IMR-90 (cell line): ENCODE measurements around the gene SGO2. TPM values are rescaled to one million over a fixed set of nuclear protein-coding genes. Genes with fewer than 3 reads are reported as not detected.

Experiments used
- ATAC-seq: fragments of 200-7000 bp; cut with Tn5 transposase; 2 replicates; pipeline ENCODE4 v1.9.1; 2020; ENCODE audit warnings: low read depth, mild to moderate bottlenecking, moderate library complexity
- BruUV-seq: library from RNA; stranded (reverse); fragments of 400-500 nt; replicated peaks from 2 replicates; lab custom pipeline; 2021; lab: Mats Ljungman, UMichigan
- CTCF ChIA-PET: fragments of 300-600 bp; formaldehyde crosslinking; extraction: SDS; loops from one replicate; lab custom pipeline; 2021; ENCODE audit warnings: antibody characterized with exemption; lab: Yijun Ruan, JAX
- POLR2A ChIA-PET: fragments of 300-600 bp; sonication (Branson Sonifier 250); formaldehyde crosslinking; loops from one replicate; lab custom pipeline; 2022; ENCODE audit warnings: antibody characterized with exemption; ENCODE audit not compliant: unreplicated experiment; lab: Charles Lee
- DNase-seq: peaks from one replicate; pipeline ENCODE4 v3.0.0; 2013
- H2AFZ ChIP-seq: replicated peaks from 2 replicates; pipeline ENCODE3; 2013; ENCODE audit warnings: low read length, mild to moderate bottlenecking; ENCODE audit not compliant: poor library complexity
- H2AK5ac ChIP-seq: 2 replicates; pipeline ENCODE4 v1.6.1; 2013; ENCODE audit warnings: low read depth, low read length, inconsistent platforms
- H2AK9ac ChIP-seq: replicated peaks from 2 replicates; pipeline ENCODE3; 2013; ENCODE audit warnings: mild to moderate bottlenecking, low read depth, low read length, moderate library complexity; ENCODE audit not compliant: poor library complexity
- H2BK120ac ChIP-seq: 2 replicates; pipeline ENCODE4 v1.6.1; 2013; ENCODE audit warnings: low read depth, low read length, inconsistent platforms
- H2BK15ac ChIP-seq: 3 replicates; pipeline ENCODE4 v1.6.1; 2013; ENCODE audit warnings: low read depth, low read length, inconsistent platforms
- H2BK20ac ChIP-seq: 2 replicates; pipeline ENCODE4 v1.6.1; 2013; ENCODE audit warnings: low read depth, mild to moderate bottlenecking, inconsistent platforms, low read length, moderate library complexity
- H2BK5ac ChIP-seq: 2 replicates; pipeline ENCODE4 v1.6.1; 2013; ENCODE audit warnings: mild to moderate bottlenecking, low read depth, low read length, inconsistent platforms; ENCODE audit not compliant: poor library complexity, severe bottlenecking
- H3K14ac ChIP-seq: replicated peaks from 2 replicates; pipeline ENCODE4 v1.6.1; 2013; ENCODE audit warnings: low read depth, low read length, inconsistent platforms
- H3K18ac ChIP-seq: 2 replicates; pipeline ENCODE4 v1.6.1; 2013; ENCODE audit warnings: low read depth, low read length, control low read depth
- H3K23ac ChIP-seq: 2 replicates; pipeline ENCODE4 v1.6.1; 2013; ENCODE audit warnings: low read depth, low read length, inconsistent platforms
- H3K27ac ChIP-seq: 2 replicates; pipeline ENCODE4 v1.5.1; 2013; ENCODE audit warnings: mild to moderate bottlenecking, control low read depth, low read length; ENCODE audit not compliant: insufficient read depth
- H3K27me3 ChIP-seq: 2 replicates; pipeline ENCODE4 v1.6.1; 2013; ENCODE audit warnings: low read length; ENCODE audit not compliant: control insufficient read depth, insufficient read depth
- H3K36me3 ChIP-seq: 2 replicates; pipeline ENCODE4 v1.6.1; 2013; ENCODE audit warnings: low read length, mixed read lengths; ENCODE audit not compliant: control insufficient read depth, insufficient read depth
- H3K4ac ChIP-seq: 2 replicates; pipeline ENCODE4 v1.6.1; 2013; ENCODE audit warnings: low read depth, low read length, inconsistent platforms
- H3K4me1 ChIP-seq: 2 replicates; pipeline ENCODE4 v1.6.1; 2013; ENCODE audit warnings: low read length, mixed read lengths; ENCODE audit not compliant: control insufficient read depth, insufficient read depth
- H3K4me2 ChIP-seq: 2 replicates; pipeline ENCODE4 v1.6.1; 2013; ENCODE audit warnings: low read depth, mild to moderate bottlenecking, control low read depth, low read length, moderate library complexity
- H3K4me3 ChIP-seq: 2 replicates; pipeline ENCODE4 v1.5.1; 2013; ENCODE audit warnings: low read depth, mild to moderate bottlenecking, control low read depth, low read length, moderate library complexity; ENCODE audit not compliant: insufficient read depth
- H3K56ac ChIP-seq: 2 replicates; pipeline ENCODE4 v1.6.1; 2013; ENCODE audit warnings: low read length, inconsistent platforms; ENCODE audit not compliant: insufficient read depth; ENCODE audit errors: extremely low read depth
- H3K79me1 ChIP-seq, 2 experiments: 2 replicates each; pipeline ENCODE4 v1.6.1; 2013; ENCODE audit warnings: low read length in 2 of 2, inconsistent platforms in 1 of 2, low read depth in 1 of 2
- H3K9ac ChIP-seq: 2 replicates; pipeline ENCODE4 v1.6.1; 2013; ENCODE audit warnings: low read depth, low read length, control low read depth
- H3K9me1 ChIP-seq: 2 replicates; pipeline ENCODE4 v1.6.1; 2013; ENCODE audit warnings: low read length, inconsistent platforms; ENCODE audit not compliant: insufficient read depth
- H3K9me3 ChIP-seq: 2 replicates; pipeline ENCODE4 v1.6.1; 2013; ENCODE audit warnings: low read length; ENCODE audit not compliant: control insufficient read depth, insufficient read depth
- H4K20me1 ChIP-seq: 2 replicates; pipeline ENCODE4 v1.6.1; 2013; ENCODE audit warnings: low read length, inconsistent platforms; ENCODE audit not compliant: insufficient read depth
- H4K5ac ChIP-seq: 2 replicates; pipeline ENCODE4 v1.6.1; 2013; ENCODE audit warnings: mild to moderate bottlenecking, low read depth, low read length, control low read depth
- H4K8ac ChIP-seq, 2 experiments: 2 replicates each; pipeline ENCODE4 v1.6.1; 2013; ENCODE audit warnings: low read depth in 2 of 2, low read length in 2 of 2, control low read depth in 1 of 2, inconsistent platforms in 1 of 2
- H4K91ac ChIP-seq: 2 replicates; pipeline ENCODE4 v1.6.1; 2013; ENCODE audit warnings: low read depth, low read length, inconsistent platforms; ENCODE audit not compliant: insufficient read depth
- BHLHE40 ChIP-seq: fragments of 150-350 bp; IDR thresholded peaks from 2 replicates; pipeline ENCODE4 v1.6.1; 2016; ENCODE audit warnings: mild to moderate bottlenecking, low read depth, low read length
- CEBPB ChIP-seq: IDR thresholded peaks from 2 replicates; pipeline ENCODE4 v1.6.1; 2012; ENCODE audit warnings: low read depth, low read length, improper control_type of control experiment
- CTCF ChIP-seq: conservative IDR thresholded peaks from 2 replicates; pipeline ENCODE4 v1.5.1; 2012; ENCODE audit warnings: mild to moderate bottlenecking, low read depth, low read length, improper control_type of control experiment
- ELK1 ChIP-seq: fragments of 150-350 bp; IDR thresholded peaks from 2 replicates; pipeline ENCODE4 v1.6.1; 2016; ENCODE audit warnings: low read depth, mild to moderate bottlenecking, low read length, moderate library complexity, borderline replicate concordance
- FOS ChIP-seq: fragments of 150-350 bp; IDR thresholded peaks from 2 replicates; pipeline ENCODE4 v1.6.1; 2016; ENCODE audit warnings: low read depth, low read length
- MAFK ChIP-seq: IDR thresholded peaks from 2 replicates; pipeline ENCODE4 v1.6.1; 2012; ENCODE audit warnings: low read depth, low read length, improper control_type of control experiment
- MAZ ChIP-seq: IDR thresholded peaks from 2 replicates; pipeline ENCODE4 v1.6.1; 2012; ENCODE audit warnings: low read depth, mild to moderate bottlenecking, low read length, improper control_type of control experiment, moderate library complexity, borderline replicate concordance
- MXI1 ChIP-seq: IDR thresholded peaks from 2 replicates; pipeline ENCODE4 v1.6.1; 2012; ENCODE audit warnings: low read depth, mild to moderate bottlenecking, low read length, moderate library complexity, borderline replicate concordance
- RAD21 ChIP-seq: IDR thresholded peaks from 2 replicates; pipeline ENCODE4 v1.6.1; 2012; ENCODE audit warnings: low read length, improper control_type of control experiment
- RCOR1 ChIP-seq: IDR thresholded peaks from 2 replicates; pipeline ENCODE4 v1.6.1; 2012; ENCODE audit warnings: mild to moderate bottlenecking, low read length, improper control_type of control experiment; ENCODE audit not compliant: insufficient replicate concordance
- SMC3 ChIP-seq: fragments of 150-350 bp; IDR thresholded peaks from 2 replicates; pipeline ENCODE4 v1.6.1; 2016; ENCODE audit warnings: low read depth, mild to moderate bottlenecking, antibody characterized with exemption, low read length, moderate library complexity
- WGBS, 2 experiments: methylation state at CpG; one replicate each; pipeline versions ENCODE4 v1.1.5 to v1.1.7; 2013; ENCODE audit warnings: missing lambda C conversion rate in 2 of 2; ENCODE audit not compliant: insufficient read length in 1 of 2; ENCODE audit errors: extremely low coverage in 2 of 2; 5-methylcytosine and 5-hydroxymethylcytosine counted together
- dilution Hi-C: fragments of 300-500 bp; cut with HindIII; formaldehyde crosslinking; loops from one replicate; pipeline ENCODE4 v1.14.3; 2018; ENCODE audit warnings: low sequenced_read_pairs; ENCODE audit not compliant: unreplicated experiment
- in situ Hi-C: fragments of 300-500 bp; cut with MboI; formaldehyde crosslinking; loops from 3 replicates; pipeline ENCODE4 v1.14.3; 2019; ENCODE audit warnings: low sequenced_read_pairs, inconsistent platforms, mixed read lengths
- intact Hi-C: fragments of 100-400 bp; cut with micrococcal nuclease; formaldehyde crosslinking; loops from 2 replicates; pipeline ENCODE4 v1.10.0; 2022
- polyA plus RNA-seq, 3 experiments: library from polyadenylated mRNA; depleted of rRNA; stranded (reverse); fragments of >200 nt; gene quantifications; 2 replicates each; pipeline ENCODE4 v1.2.3, GENCODE V29; 2012; ENCODE audit warnings: low replicate concordance in 1 of 3
- total RNA-seq: library from RNA; depleted of rRNA; stranded (reverse); fragments of >200 nt; gene quantifications from 2 replicates; pipeline ENCODE4 v1.2.3, GENCODE V29; 2012

Gene SGO2
- total and polyA plus RNA-seq, 2 of the 4 experiments (the other 2 are of a cell fraction): 5.4 to 6.3 TPM

- no peak for TF ChIP-seq MXI1
- TF ChIP-seq MAZ: no peak
- no peak for TF ChIP-seq CEBPB
- no peak for TF ChIP-seq RCOR1
These were observed 2.8 kb upstream of the SGO2 start (continued) for GRCh38 chr2:200523158-200523557.

GRCh38 chr2:200523604-200524003, 2.4 kb upstream of the SGO2 start:
- Histone ChIP-seq H3K27me3 (peaks cover 12% of the 10 kb centered on the region), H2BK120ac (no peak overlapping the region), H2AK9ac (no peak overlapping the region), H3K27ac (no peak overlapping the region), H2BK20ac (no peak overlapping the region), H3K14ac (no peak overlapping the region), H3K9me3 (no peaks in the 10 kb centered on the region), H3K23ac (no peak overlapping the region), H4K8ac (no peak overlapping the region), H3K4me2 (no peak overlapping the region), H2AK5ac (no peak overlapping the region), H3K79me1 (peaks cover 13 to 25% of the 10 kb centered on the region in 2 experiments; a peak in 3 of 4 replicates), H3K9ac (no peak overlapping the region), H3K36me3 (no peaks in the 10 kb centered on the region), H2BK5ac (no peak overlapping the region), H3K4ac (no peak overlapping the region), H3K18ac (no peak overlapping the region), H3K4me1 (no peaks in the 10 kb centered on the region), H4K20me1 (no peaks in the 10 kb centered on the region), H3K56ac (no peak overlapping the region), H4K5ac (no peak overlapping the region), H2BK15ac (no peak overlapping the region), H2AFZ (no peak overlapping the region), H3K4me3 (no peak overlapping the region), H4K91ac (no peak overlapping the region), H3K9me1 (no peaks in the 10 kb centered on the region)
- POLR2A ChIA-PET: no interaction called here
- dilution Hi-C loops (no loop called here), in situ Hi-C loops (no loop called here), intact Hi-C loops (no loop called here)
- 86% methylated on average over 1 of the region's 2 CpGs; no CpG with 5 or more reads in 1 of the 2 experiments for WGBS, 2 experiments
- TF ChIP-seq ELK1 (no peak), RAD21 (no peak), CTCF (no peak), BHLHE40 (no peak), SMC3 (no peak), MAFK (no peak), MXI1 (no peak), FOS (no peak), MAZ (no peak)
- CTCF ChIA-PET: no interaction called here
- DNase-seq (no peak), ATAC-seq (no peak)
- BruUV-seq: no TSS peak
